HFFc6 (cell line): ENCODE data around the gene SH3BP4. TPM values are rescaled to one million over a fixed set of nuclear protein-coding genes. Genes with fewer than 3 reads are reported as not detected.
A peak's percentile ranks its signal among the peaks of the same experiment; 100 is the strongest.

Experiments used
- DNase-seq: peaks from one replicate; pipeline ENCODE4 v3.0.0-alpha.2; 2018
- H3K27ac Mint-ChIP-seq: 2 replicates; pipeline ENCODE4 v1.8.0; 2020; ENCODE audit warnings: mild to moderate bottlenecking, mixed read lengths
- H3K27me3 Mint-ChIP-seq: 2 replicates; pipeline ENCODE4 v1.8.0; 2021; ENCODE audit warnings: mild to moderate bottlenecking, moderate library complexity, mixed read lengths; ENCODE audit not compliant: insufficient read depth
- H3K36me3 Mint-ChIP-seq: 2 replicates; pipeline ENCODE4 v1.8.0; 2021; ENCODE audit warnings: low read depth, mixed read lengths
- H3K4me1 Mint-ChIP-seq: 2 replicates; pipeline ENCODE4 v1.8.0; 2020; ENCODE audit warnings: low read depth, mixed read lengths
- H3K4me3 Mint-ChIP-seq: 2 replicates; pipeline ENCODE4 v1.8.0; 2020; ENCODE audit warnings: mild to moderate bottlenecking, moderate library complexity, mixed read lengths
- H3K9me3 Mint-ChIP-seq: 2 replicates; pipeline ENCODE4 v1.8.0; 2020; ENCODE audit warnings: mild to moderate bottlenecking, mixed read lengths
- CTCF ChIP-seq: fragments of 200-600 bp; sonication (generic); IDR thresholded peaks from 2 replicates; pipeline ENCODE4 v1.5.0; 2021; ENCODE audit warnings: antibody characterized with exemption, mild to moderate bottlenecking
- total RNA-seq, 6 experiments: library from RNA; stranded (reverse); fragmentation: NEBNext Ultra II Directional; extraction: Animal tissue kit (Norgen Biotek cat#: 25700); gene quantifications; 2 replicates in 1 of 6; 3 replicates in 5 of 6; pipeline ENCODE4 v1.2.3, GENCODE V29; 2021

Gene SH3BP4
- total RNA-seq, 6 experiments from 2014 or later: 82.3 to 98.7 (median 87.8) TPM

- Mint-ChIP-seq H3K36me3 (peaks cover 89% of the 10 kb centered on the region), H3K4me3 (peak overlapping the region; percentile 77), H3K27ac (peak overlapping the region; percentile 88)
Observed at GRCh38 chr2:234982096-234982834, 30.4 kb downstream of the SH3BP4 start.

GRCh38 chr2:234983011-234983726, 31.4 kb downstream of the SH3BP4 start:
- peak overlapping the region; percentile 88 for H3K27ac Mint-ChIP-seq
- H3K27me3 Mint-ChIP-seq: peaks cover 15% of the 10 kb centered on the region
- DNase-seq: no peak
- H3K4me1 Mint-ChIP-seq: peaks cover 97% of the 10 kb centered on the region
- TF ChIP-seq CTCF: no peak
- H3K36me3 Mint-ChIP-seq: peaks cover 93% of the 10 kb centered on the region
- peak overlapping the region; percentile 77; the same call in 1 of the 2 replicates for H3K4me3 Mint-ChIP-seq
- peaks cover 15% of the 10 kb centered on the region; the same call in 1 of the 2 replicates for H3K9me3 Mint-ChIP-seq

More at GRCh38 chr2:234982096-234982834, 30.4 kb downstream of the SH3BP4 start:
- no peak for TF ChIP-seq CTCF
- Mint-ChIP-seq H3K9me3 (peaks cover 14% of the 10 kb centered on the region; the same call in 1 of the 2 replicates), H3K4me1 (peaks cover 95% of the 10 kb centered on the region), H3K27me3 (peaks cover 17% of the 10 kb centered on the region)
- DNase-seq: no peak

DNA sequence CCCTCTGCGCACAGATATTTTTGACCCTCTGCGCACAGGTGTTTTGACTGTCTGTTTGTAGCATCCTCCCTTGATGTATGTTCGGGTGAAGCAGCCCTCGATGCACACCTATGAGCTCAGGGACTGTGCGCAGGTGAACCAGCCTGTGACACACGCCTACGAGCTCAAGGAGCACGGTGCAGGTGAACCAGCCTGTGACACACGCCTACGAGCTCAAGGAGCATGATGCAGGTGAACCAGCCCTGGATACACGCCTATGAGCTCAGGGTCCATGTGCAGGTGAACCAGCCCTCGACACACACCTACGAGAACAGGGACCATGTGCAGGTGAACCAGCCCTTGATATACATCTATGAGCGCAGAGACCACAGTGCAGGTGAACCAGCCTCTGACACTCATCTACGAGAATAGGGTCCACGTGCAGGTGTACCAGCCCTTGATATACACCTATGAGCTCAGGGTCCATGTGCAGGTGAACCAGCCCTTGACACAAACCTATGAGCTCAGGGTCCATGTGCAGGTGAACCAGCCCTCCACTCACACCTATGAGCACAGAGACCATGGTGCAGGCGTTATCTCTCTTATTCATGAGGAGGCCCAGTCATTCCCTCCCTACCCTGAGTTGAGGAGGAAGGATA, 33.9 kb downstream of the SH3BP4 start:
- Mint-ChIP-seq H3K27me3 (peaks cover 18% of the 10 kb centered on the region), H3K4me1 (peaks cover 94% of the 10 kb centered on the region), H3K36me3 (peaks cover 92% of the 10 kb centered on the region), H3K9me3 (0 out of 2 replicates have a peak, but pooled peaks cover 5% of the 10 kb centered on the region), H3K4me3 (no peak overlapping the region), H3K27ac (0 out of 2 replicates have a peak overlapping the region, but pooled peaks have one; percentile 16)
- no peak for TF ChIP-seq CTCF
- no peak for DNase-seq

DNA sequence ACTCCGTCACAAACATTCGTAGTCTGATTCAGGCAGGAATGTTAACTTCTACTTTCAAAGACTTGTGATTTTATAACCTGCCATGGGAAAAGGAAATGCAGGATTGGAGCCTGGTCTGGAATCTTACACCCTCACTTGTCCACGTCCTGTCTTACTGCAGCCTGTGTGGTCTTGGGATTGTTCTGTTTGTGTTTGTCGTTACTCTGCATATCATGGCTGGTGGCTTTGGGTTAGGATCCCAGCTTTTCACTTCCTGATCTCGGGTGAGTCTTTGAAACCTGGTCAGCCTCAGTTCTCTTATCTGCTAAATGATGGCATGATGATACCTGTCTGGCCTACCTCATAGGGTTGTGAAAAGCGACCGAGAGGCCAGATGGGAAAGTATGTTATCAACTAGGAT, 34.6 kb downstream of the SH3BP4 start:
- TF ChIP-seq CTCF: no peak
- DNase-seq: no peak
- Mint-ChIP-seq H3K36me3 (peaks cover 92% of the 10 kb centered on the region), H3K9me3 (0 out of 2 replicates have a peak, but pooled peaks cover 5% of the 10 kb centered on the region), H3K27me3 (peaks cover 17% of the 10 kb centered on the region), H3K27ac (no peak overlapping the region), H3K4me1 (peaks cover 94% of the 10 kb centered on the region), H3K4me3 (no peak overlapping the region; the same call in 1 of the 2 replicates)

- Mint-ChIP-seq H3K27me3 (peaks cover 15% of the 10 kb centered on the region), H3K9me3 (0 out of 2 replicates have a peak, but pooled peaks cover 5% of the 10 kb centered on the region), H3K4me3 (no peak overlapping the region), H3K27ac (0 out of 2 replicates have a peak overlapping the region, but pooled peaks have one; percentile 18), H3K36me3 (peaks cover 95% of the 10 kb centered on the region), H3K4me1 (peaks cover 94% of the 10 kb centered on the region)
- no peak for TF ChIP-seq CTCF
- DNase-seq: no peak
Observed at GRCh38 chr2:234986876-234987720, 35.3 kb downstream of the SH3BP4 start.
